GM18498 (cell line): ENCODE data around the gene SSU72.
"Not testable (repeated sequence)": the region's sequence is repeated elsewhere in the genome, so short reads cannot be mapped to it uniquely, and the experiment has no call there.

ENCODE experiments used
- ATAC-seq: cut with Tn5 transposase; IDR thresholded peaks from one replicate; pipeline ENCODE4 v1.9.1; 2021; ENCODE audit warnings: mild to moderate bottlenecking, moderate library complexity; ENCODE audit not compliant: unreplicated experiment

The SSU72 gene

GRCh38 chr1:1543706-1544099 lies 31.0 kb downstream of the SSU72 start:
- ATAC-seq, result no peak

DNA sequence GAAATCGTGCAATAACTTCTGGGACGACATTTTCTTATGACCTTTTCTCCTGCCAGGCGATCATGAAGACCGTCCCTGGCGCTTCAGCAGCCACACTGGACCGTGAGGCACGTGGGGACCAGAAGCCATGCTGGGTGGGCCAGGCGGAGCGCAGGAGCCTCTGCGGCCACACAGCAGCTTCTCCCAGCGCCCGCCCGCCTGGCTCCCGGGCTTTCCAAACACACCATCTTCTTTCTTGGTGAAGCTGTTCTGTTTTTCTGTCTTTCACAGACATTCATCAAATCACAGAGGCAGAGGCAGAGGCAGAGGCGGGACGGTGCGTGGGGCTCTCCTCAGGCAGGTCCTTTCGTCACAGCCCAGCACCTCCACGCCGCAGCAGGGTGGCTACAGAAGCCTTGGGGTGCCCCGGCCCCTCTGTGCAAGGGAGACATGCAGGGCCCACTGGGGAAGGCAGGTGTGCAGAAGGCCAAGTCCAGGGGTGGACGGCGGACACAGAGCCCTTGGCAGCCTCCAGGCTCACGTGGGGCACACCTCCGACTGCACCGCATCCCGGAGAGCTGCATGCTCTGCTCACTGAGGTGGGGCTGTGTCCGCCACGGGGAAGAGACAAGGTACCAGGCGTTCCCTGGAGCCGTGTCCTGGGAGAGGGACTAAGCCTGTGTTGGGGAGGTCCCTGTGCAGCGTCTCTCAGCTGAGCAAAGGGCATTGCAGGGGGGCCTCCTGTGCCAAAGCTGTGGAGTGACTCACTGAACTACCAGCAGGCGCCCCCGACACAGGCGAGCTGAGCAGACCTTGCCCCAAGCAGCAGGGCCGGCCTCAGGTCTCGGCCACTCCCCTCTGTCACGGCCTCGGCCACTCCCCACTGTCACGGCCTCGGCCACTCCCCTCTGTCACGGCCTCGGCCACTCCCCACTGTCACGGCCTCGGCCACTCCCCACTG lies 31.6 kb downstream of the SSU72 start:
- no peak for ATAC-seq

DNA sequence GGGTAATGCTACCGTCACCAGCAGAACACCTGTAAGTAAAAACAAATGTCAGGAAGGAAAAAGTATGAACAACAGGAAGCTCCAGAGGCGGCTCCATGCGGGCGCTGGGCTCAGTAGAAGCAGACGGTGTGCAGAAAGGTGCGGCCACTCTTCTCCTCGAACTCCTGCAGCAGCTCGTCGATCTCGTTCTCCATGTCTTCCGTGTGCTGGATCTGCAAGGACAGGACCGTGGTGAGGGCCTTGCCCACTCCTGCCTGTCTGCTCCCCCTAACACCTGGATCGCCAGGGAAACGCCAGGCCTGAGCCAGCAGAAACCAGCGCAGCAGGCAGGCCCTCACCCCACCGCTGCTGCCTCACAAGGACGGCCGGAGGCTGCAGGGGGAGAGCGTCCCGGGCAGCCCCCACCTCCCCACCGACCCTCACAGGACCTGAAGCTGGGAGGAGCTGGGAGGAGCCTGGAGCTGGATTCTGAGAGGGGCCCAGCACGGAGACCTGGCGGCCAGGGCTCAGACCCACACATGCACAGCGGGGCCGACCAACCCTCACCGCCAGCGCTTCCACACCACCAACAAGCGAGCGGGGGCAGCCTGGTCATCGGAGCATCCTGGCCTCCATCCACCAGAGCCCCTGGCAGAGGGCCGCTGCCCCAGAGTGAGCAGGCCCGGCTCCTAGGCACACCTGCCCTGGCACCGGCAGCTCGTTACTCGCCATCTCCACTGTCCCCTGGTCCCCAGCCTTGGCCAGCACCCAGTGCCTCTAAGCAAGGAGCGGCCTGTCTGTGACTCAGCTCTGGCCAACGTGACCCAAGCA lies 32.5 kb downstream of the SSU72 start:
- ATAC-seq, result no peak

GRCh38 chr1:1540818-1541628 lies 33.6 kb downstream of the SSU72 start:
- ATAC-seq, result no peak

GRCh38 chr1:1540090-1540817 lies 34.4 kb downstream of the SSU72 start, which contains the start of gene TMEM240:
Gene TMEM240, minus strand, starts transcription at chr1:1540624. Its CDS starts 278 bp downstream, at chr1:1540346.
- ATAC-seq, result no peak

- ATAC-seq, result no peak
These were observed 35.2 kb downstream of the SSU72 start for GRCh38 chr1:1539310-1540089.

DNA sequence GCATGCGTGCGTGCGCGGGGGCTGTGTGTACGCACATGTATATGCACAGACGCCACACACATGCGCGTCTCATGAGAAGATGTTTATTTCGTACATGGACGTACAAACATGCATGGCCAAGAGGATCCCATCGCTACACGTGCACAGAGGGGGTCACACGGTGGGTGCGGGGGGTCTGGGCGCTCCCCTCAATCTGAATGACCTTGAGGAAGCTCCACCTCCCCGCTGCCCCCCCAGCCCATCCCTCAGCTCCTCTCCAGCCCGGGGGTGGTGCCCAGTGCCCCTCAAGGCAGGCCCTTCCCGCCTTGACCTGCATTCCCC lies 35.7 kb downstream of the SSU72 start:
- no peak for ATAC-seq

DNA sequence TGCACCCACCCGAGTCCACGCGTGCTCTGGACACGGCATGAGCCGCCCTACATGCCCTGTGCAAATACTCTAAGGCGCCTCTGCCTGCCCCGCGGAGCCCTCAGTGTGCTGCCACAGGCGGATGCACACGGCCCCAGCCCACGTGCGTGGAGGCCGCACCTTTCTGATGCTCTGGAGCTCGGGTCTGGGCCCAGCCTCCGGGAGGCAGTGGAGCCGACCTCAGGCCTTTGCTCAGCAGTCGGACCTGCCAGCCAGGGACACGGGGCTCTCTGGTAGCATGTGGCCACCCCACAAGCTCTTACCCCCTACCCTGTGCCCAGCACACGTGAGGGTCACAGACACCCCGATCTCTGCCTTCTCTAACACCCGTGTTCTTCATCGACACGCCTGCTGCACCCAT lies 36.3 kb downstream of the SSU72 start:
- no peak for ATAC-seq

GRCh38 chr1:1537626-1538250 lies 36.9 kb downstream of the SSU72 start:
- no peak for ATAC-seq

- no peak for ATAC-seq
These were observed 37.6 kb downstream of the SSU72 start for GRCh38 chr1:1536938-1537546.

DNA sequence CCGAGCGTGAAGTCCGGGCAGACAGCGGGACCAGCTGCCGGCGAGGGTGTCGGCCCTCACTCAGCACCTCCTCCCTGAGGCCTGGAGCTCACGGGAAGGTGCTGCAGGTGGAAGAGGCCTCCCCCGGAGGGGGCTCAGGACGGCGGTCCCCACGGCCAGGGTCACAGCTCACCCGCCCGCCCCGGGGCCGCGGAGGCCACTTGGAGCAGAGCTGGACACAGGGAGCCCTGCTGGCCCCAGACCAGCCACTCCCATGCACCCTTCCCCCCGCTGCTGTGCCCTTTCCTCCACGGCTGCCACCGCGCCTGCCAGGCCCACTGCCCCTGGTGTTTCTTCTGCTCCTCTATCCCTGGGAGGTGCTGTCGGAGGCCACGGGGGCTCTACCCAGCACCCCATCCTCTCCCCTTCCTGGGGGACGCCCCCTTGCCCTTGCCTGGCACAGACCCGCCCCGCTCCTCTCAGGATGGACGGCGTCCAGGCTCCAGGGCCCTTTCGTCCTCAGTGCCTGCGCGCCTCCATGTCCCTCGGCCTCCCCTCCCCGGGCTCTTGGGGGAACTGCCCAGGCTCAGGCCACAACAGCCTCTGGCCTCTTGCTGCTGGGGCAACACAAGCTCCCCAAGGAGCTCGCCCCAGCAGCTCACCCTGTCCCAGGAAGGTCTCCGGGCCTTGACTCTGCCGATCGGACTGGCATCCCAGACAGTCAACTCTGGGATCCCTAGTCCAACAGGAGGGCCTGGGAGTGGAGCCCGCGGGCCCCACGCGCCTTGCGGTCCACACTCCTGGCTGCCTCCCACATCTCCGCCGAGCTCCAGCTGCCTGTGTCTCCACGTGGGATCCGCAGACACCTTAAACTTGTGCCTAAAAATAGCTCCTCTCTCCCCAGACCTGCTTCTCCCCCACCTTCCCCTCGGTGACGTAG lies 38.4 kb downstream of the SSU72 start:
- no peak for ATAC-seq

GRCh38 chr1:1535201-1536018 lies 39.3 kb downstream of the SSU72 start:
- ATAC-seq, result no peak

GRCh38 chr1:1534401-1535154 lies 40.1 kb downstream of the SSU72 start:
- ATAC-seq, result no peak

- not testable (repeated sequence) for ATAC-seq
These were observed 40.8 kb downstream of the SSU72 start for GRCh38 chr1:1533894-1534291.

DNA sequence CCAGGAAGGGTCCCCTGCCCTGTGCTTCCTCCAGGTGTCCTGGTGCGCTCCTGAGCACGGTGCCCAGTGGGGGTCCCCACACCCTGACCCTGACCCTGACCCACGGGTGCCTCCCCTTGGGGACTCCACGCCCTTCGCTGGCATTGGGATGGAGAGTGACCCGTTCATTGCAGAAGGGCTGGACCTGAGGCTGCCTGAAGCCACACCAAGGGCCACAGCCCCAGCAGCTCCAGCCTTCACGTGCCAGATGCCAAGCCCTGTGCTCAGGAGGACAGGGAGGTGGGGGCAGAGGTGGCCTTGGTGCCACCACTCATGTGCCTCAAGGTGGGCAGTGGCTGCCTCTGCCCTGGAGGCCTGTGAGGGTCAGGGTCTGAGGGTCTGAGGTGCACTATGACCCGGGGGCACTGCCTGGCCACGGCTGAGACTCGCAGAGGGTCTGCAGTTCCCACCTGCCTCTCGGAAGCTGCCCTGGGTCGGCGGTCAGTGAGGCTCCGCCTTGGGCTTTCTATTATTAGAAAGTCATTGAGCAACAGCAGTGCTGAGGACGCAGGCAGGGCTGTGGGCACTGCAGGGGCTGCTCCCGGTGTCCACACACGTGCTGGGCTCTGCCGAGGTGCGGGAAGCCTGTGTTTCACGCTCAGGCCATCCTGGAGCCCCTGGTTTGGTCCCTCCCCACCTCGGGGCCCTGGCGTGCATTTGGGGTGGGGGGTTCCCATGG lies 41.3 kb downstream of the SSU72 start:
- not testable (repeated sequence) for ATAC-seq

GRCh38 chr1:1531947-1532346 lies 42.7 kb downstream of the SSU72 start:
- no peak for ATAC-seq
